ENCODE measurements around the gene HNRNPA0.

HNRNPA0 gene

DNA sequence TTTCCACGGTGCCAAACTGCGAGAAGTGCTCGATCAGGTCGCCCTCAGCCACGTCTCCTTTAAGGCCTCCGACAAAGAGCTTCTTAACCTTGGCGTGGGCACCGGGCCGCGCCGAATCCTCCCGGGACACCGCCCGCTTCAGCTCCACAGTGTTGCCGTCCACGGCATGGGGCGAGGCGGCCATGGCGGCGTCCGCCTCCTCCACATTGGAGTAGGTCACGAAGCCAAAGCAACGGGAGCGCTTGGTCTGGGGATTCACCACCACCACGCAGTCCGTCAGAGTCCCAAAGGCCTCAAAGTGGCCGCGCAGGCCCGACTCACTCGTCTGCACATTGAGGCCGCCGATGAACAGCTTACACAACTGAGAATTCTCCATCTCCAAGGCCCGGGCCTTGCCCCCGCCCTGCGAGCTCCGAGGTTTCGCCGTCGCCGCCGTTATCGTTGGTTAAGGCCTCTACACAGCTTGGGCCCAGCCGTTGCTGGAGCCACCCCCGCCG, 424 bp downstream of the HNRNPA0 start:
- DNase-seq, result no peak

DNA sequence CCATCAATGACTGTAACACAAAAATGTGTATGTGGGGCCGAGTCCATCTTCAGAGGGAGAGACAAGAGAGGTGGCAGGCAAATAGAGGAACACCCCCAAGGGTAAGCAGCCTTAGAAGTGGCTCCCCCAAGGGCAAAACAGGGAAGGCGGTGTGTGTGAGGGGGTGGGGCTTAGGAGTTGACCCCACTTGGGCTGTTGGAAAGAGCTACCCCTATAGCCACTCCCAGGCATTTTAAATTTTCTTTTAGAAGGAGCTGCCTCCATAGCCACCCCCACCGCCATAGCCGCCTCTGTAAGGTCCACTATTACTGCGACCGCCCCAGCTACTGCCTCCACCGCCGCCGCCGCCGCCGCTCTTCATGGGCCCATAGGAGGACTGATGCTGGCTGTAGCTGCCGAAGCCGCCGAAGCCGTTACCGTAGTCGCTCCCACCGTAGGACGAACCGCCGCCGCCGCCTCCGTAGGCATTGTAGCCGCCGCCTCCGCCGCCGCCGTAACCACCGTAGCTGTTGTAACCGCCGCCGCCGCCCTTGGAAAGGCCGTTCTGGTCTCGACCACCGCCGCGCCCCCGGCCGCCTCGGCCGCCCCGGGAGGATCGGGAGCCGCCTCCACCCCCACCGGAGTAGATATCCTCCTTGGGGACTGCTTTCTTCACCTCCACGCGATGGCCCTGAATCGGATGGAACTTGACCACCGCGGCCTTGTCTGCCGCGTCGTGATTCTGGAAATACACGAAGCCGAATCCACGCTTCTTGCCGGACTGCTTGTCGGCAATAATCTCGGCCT, 1.1 kb downstream of the HNRNPA0 start:
- peak; percentile 55 for DNase-seq

DNA sequence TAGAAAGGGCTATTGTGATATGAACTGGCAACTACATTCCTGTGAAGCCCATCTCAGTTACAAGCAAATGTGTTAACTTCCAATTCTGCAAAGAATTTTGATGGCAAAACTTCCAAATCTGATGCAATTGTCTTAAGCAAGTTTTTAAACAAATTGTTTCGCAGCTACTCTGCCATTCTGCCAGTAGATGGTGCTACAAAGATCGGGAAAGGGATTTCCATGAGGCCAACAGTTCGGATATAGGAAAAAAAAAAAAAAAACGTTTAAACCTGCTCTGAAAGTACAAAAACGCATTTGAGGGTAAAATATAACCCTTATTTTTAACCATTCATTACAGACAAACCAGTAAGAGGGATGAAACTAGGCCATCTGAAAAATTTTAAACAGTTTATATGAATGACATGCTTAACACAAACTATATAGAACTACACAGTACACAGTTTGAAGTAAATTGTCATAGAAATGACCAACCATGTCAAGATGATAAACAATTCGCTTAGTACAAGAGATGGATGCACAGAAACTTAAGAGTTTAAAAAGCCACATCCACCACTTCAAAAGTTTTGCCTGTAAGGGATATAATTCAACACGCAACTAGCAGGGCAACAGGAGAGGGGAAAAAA, 2.2 kb downstream of the HNRNPA0 start:
- DNase-seq, result peak; percentile 75

DNA sequence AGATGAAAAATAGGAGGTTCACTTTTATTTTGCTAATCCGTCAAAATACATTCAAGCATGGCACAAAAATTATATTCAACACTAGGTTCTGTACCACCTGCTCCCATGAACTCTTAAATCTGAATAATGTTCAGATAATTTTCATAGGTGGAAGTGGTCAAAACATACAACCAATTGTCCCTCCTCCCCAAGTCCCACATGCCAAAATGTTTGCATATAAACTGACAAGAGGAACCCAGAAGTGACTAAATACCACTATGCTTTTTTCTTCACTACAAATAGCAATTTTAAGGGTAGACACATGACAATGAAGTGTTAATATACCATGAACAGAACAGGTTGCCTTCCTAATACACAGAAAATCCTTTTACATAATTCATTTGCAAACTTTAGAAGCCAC, 3.7 kb downstream of the HNRNPA0 start:
- DNase-seq, result no peak

DNA sequence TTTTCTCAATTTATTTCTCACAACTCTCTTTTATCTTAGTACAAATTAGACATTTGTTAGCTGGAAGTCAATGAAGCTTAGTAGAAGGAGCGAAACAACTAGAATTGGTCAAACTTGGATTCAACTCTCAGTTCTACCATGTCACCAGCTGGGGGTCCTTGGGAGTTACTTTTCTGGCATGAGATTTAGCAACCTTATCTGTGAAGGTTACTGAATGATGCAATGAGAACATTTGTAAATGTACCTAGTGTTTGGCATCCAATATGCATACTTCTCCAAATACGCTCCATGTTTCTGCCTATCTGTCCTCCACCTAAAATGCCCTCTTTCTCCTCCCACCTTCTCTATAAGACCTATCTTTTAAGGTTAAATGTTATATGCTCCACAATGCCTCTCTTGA, 6.3 kb downstream of the HNRNPA0 start:
- no peak for DNase-seq

DNA sequence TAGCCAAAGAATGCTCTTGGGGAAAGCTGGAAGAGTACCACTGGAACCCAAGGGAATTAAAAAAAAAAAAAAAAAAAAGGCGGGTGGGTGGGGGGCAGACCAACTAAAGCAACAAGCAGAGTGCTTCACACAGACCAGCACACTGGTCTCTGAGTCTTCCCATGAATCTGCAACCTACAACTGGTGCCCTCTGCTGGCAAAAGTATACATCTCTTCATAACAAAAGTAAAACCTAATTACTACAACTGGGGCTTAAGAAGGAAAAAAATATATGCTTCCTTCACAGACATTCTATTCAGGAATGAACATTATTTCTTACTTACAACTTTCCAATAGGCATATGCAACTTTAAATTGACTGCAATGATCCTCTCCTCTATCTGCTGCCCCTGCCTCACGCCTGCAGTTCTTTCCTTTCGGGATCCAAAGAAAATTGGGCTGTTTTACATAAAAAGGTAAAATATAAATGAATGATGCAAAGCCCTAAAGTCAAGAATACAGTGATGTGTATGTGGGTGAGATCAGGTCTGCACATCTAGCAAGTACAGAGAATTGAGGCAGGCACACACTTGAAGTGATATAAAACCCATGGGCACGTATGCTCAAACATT, 11.0 kb downstream of the HNRNPA0 start:
- peak; percentile 72 for DNase-seq

DNA sequence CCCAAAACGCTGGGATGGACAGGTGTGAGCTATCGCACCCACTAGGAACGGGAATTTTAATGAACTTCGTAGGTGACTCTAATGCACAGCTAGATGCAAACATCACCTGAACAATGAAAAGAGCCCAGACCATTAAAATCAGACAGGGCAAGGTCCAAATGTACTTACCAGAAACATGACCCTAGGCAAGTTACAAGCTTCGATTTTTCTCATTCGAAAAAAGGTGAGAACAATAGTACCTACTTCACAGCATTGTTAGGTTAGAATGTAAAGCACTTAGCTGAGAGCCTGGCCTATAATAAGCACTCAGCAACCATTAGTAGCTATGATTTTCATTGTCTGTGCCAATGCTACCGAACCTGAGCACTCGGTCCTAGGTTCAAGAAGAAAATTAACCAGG, 12.4 kb downstream of the HNRNPA0 start:
- DNase-seq, result no peak

DNA sequence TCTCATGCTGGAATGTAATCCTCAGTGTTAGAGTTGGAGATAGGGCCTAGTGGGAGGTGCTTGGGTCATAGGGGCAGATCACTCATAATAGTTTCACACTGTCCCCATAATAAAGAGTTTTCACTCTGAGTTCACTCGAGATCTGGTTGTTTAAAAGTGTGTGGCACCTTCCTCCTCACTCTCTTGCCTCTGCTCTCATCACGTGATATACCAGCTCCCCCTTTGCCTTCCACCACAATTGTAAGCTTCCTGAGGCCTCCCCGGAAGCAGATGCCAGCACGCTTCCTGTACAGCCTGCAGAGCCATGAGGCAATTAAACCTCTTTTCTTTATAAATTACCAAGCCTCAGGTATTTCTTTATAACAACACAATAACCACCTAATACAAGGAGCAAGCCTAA, 14.4 kb downstream of the HNRNPA0 start:
- DNase-seq, result no peak

DNA sequence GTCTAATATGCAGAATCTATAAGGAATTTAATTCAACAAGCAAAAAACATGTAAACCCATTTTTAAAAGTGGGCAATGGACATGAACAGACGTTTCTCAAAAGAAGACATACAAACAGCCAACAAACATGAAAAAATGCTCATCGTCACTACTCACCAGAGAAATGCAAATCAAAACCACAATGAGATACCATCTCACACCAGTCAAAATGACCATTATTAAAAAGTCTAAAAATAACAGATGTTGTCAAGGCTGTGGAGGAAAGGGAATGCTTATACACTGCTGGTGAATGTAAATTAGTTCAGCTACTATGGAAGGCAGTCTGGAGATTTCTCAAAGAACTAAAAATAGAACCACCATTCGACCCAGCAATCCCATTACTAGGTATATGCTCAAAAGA, 15.2 kb downstream of the HNRNPA0 start:
- DNase-seq, result no peak

DNA sequence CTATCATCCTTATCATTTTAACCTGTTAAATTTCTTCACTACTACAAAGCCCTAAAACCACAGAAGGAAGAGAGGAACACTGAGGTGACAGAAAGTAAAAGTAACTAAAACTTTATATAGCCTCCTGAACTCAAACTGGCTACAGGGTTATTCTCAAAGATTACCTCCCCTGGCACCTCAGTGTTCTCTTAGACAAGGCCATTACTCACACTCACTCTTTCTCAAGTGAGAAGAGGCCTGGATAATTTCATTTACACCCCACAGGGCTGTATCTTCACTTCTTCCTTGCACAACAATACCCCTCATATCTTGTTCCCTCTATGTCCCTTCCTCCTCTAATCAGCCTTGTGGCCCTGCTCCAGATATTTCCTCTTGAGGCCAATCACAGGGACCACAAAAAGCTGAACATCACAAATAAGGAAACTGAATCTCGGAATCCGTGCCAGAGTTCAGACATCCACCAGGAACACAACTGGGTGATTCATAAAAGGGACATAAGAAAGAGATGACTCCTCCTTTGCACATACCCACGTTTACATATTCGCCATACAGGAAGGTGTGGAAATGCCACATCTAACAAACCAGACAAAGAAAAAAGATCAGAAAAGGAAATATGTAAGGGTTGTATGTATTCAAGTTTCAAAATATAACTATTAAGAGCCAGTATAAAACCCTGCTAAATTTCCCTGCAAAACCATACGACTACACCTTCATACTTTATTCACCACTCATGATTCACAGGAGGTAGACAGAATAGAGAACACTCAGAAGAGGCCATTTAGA, 16.6 kb downstream of the HNRNPA0 start:
- peak; percentile 41 for DNase-seq

DNA sequence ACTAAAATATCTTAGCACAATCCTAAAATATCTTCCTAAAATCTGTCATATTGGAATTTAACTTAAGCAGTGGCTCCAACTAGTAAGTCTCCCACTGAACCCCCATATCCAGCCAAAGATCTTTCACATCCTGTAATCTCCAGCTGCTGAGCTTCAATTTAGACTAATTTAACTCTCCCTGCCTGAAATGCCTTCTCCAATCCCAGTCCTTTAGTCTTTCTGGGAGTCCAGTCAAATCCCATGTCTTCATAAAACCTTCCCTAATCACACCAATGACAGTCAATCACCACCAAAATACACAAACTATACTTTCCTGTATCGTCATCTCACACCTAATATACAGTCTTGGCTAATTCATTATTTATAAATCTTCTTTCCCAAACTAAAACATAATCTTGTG, 17.7 kb downstream of the HNRNPA0 start:
- DNase-seq, result no peak

DNA sequence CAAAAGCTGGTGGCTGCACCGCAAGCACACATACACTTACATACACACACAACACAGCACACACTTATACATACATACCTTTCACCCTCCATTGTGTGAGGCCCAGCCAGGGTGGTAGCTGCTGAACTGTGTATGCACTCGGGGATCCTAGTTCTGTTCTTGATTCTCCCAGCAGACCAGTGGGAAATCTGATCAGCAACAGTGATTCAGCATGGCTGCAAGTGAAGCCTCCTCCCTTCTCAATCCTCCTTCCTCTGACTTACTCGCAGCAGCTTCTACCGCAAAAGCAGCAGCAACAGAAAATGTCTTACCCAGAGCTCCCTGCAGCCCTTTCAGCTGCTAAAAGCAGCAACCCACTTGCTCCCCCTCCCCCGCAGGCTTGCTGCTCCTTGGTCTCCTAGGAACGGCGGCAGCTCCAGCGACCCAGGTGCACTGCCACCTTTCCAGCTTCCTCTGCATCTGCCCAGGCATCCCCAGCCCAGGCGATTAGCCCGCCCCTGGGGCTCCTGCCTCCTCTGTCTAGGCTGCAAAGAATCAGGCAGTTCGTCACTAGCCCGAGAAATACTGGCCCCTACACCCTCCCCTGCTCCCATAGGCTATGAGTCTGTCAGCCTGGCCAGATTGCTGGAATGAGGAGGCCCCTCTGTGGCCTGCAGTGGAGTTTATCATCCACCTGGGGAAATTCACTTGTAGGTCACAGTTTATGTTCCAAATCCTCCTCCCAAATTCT, 18.4 kb downstream of the HNRNPA0 start, which contains the start of gene KLHL3:
TSS of gene KLHL3 (minus strand) at position 535 of the 730 bp plus-strand sequence. CDS start at position 92, 443 bp downstream.
- peak; percentile 45 for DNase-seq

DNA sequence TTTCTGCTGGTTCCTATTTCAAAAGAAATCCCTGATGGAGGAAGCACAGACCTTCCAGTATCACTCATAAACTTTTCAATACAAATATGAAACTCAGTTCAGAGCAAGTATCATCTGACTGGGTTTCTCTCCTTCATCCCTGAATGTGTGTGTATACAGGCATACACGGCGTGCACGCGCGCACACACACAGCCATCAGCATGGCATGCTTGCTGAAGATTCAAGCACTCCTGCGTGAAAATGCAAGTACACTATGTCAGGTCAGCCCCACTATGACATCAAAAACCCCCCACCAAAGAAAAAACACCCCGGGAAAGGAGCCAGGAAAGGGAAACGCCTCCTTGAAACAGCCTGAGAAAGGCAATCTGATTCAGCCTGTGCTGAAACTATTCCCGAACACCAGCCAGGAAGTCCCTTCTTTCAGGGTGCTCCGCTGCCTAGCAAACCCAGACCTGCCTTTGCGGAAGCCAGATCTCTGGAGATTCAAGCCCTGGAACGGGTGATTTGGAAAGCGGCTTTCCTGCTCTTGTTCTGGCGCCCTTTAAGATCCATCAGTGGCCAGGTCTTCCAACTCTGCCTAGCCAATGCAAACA, 19.1 kb downstream of the HNRNPA0 start:
- peak; percentile 40 for DNase-seq

DNA sequence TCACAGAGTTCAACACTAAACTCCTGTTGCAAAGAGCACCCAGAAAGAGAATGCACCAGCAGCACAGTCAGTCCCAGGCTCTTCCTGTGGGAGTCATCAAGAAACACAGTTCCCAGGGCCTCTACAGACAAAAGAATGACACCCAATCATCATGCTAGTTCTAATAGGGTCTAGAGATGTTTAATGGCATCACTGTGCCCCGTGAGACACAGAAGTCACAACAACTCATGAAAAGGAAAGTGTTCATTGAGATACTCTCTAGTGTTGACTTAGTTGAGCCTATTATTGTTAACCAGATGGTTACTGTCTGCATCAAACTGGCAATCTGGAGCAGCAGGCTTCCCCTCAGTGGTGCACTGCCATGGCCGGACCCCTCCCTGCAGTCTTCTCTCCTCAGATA, 19.8 kb downstream of the HNRNPA0 start:
- no peak for DNase-seq

DNA sequence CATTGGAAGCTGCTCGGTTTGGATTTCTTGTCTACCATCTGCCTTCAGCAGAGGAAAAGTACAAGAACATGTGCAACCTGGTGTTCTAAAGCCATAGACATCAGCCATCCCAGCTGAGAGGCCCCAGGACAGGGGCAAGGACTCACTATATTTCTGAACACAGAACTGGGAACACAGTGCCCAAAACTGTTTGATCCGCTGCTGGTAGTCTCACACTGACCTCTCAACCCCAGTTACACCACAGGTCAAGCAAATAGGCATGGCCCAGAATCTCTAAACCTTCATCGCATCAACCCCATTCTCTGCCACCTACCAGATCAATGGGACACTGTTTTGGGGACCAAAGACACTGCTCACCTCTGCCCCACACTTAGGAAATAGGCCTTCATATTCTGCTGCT, 20.2 kb downstream of the HNRNPA0 start:
- no peak for DNase-seq

DNA sequence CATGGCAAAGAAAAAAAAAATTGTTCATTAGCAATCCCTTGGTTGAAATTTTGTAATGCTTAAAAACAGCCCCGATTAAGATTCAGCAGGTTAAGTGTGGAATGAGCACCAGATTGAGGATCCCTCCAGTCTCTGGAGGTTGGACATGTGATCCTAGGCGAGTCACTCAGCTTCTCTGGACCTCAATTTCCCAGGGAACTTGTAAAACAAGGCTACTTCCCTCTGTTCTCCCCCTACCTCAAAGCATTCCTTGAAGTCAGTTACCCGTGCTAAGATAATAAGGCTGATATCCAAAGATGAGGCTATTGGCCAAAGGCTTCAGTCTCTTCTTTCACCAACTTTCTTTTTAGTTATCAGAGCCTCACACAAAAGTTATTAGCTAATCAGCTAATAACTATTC, 21.2 kb downstream of the HNRNPA0 start:
- DNase-seq, result no peak

DNA sequence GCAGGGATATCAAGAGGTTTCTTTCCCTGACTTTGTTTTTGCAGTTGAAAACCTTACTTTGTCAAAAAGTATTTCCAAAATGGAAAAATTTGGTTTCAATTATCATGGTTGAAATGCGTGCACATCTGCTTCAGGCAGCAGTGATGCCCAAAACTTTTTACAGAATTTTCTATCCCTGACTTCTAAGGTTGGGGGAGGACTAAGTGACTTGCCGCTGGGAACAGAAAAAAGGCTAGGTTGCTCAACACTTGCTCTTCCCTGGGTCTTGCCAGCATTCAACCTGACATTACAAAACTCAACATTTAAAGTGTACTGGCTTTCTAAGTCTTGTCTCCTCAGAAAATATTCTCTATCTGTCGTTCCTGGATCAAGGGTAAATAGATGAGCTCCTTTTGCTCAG, 23.0 kb downstream of the HNRNPA0 start:
- DNase-seq, result no peak

DNA sequence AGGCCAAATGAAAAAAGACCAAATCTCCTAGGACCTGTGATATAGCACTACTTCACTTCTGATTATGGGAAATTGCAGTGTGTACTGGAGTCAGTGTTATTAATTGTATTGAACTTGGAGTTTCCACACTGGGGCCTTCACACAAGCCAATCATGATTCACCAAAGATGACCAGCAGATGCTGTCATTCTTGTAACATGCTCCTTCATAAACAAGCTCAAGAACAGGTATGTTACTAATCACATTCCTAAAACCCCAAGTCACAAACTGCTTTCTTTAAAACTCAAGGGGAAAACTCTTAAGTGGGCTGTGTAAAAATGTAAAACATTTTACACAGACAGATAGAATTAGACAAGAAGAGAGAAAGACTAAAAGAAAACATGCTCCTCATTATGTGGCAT, 23.8 kb downstream of the HNRNPA0 start:
- DNase-seq, result peak; percentile 69

DNA sequence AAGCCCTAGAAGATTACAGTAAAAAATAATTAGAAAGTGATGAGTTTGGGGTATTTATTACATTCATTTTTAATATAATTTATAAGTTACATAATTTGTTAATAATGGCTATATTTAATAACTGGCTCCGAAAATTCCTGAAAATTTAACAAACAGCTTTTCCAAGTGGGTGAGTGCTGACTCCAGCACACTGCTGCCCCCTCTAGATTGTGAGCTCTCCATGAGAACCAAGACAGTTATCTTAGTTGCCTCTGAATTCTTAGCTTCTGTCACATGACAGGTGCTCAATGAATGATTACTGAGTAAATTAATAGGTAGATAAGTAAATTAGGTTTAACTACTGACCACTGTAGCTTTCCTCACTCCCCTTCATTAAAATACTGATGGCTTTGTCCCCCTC, 26.1 kb downstream of the HNRNPA0 start:
- DNase-seq, result no peak

DNA sequence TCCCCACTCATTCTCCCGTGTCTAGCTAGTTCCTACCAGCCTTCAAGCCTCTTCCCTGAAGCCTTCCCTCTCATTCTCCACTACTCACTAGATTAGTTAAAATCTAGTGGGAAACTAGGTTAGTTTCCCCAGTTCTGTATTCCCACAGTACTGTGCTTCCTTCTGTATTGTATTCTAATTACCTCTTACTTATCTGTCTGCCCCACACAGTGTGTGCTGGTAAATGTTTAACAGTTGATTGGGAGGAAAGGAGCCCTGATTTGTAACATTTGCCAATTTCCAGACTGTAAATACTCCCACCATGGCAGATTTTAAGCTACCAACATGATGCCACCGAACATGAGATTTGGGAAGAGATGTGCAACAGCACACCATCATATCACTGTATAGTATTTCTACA, 26.5 kb downstream of the HNRNPA0 start:
- DNase-seq, result no peak

DNA sequence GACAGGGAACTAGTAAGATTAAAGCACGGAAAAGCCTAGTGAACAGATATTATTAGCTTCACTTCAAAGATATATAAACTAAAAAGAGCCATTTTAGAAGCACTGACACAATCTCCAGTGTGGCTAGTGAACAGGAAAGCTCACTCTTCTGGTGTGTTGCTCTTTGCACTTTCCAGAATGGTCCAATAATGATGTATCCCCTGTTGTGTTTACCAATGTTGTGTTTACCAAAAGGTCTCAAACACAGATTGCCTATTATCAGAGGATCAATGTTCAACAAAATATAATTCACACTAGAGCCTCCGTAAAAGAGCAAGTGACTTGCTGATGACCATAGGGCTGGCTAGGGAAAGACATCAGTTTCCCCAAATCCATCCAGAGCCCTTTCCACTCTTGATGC, 29.9 kb downstream of the HNRNPA0 start:
- DNase-seq, result no peak

DNA sequence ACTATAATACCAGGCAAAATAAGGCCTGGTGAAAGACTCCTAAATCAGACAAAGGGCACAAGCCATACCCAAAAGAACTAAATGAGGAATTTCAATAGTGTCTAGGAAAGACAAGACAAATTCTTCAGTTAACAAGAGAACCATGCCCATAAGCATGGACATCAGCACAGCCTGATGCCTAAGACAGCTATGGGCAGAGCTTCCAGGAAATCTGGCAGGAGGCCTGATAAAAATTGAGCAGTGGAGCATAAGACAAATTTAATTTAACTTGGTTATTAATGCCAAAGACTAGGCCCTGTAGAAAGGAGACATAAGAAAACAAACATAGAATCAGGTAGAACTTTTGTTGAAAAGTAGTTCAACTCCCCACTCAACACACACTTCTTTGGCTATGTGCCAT, 35.6 kb downstream of the HNRNPA0 start:
- no peak for DNase-seq
